Measurements from ENCODE around the gene COL23A1. TPM values are rescaled to one million over a fixed set of nuclear protein-coding genes. Genes with fewer than 3 reads are reported as not detected.

Gene COL23A1
- total and polyA plus RNA-seq, 2 of the 13 experiments (the other 11 are each of a cell fraction or from before 2014, with no cell fraction given): not detected

GRCh38 chr5:178427576-178428197 lies 162.5 kb downstream of the COL23A1 start:
- FAIRE-seq (no peak), ATAC-seq (no peak), DNase-seq (ENCODE audit: low spot score) (no peak)
- Histone ChIP-seq H3K36me3 (replicated peaks in 1 of 2; ENCODE audit: control insufficient read depth in 1 of 2, insufficient read depth in 2 of 2, low read length in 2 of 2) (no peaks in the 10 kb centered on the region), H4K20me1 (ENCODE audit: insufficient read depth, low read length) (no peaks in the 10 kb centered on the region), H3K27ac (ENCODE audit: extremely low read length, insufficient read depth, low read length) (no peak overlapping the region), H3K79me2 (ENCODE audit: insufficient read depth, low read length) (no peaks in the 10 kb centered on the region), H2AFZ (ENCODE audit: low read length) (no peak overlapping the region), H3K9ac (ENCODE audit: insufficient read depth, low read depth, low read length) (no peak overlapping the region), H3K4me2 (ENCODE audit: low read depth, low read length) (no peak overlapping the region), H3K4me1 (ENCODE audit: insufficient read depth, low read length) (0 out of 2 replicates have a peak, but pooled peaks cover 8% of the 10 kb centered on the region), H3K9me3 (ENCODE audit: low read length) (no peaks in the 10 kb centered on the region), H3K27me3 (ENCODE audit: control insufficient read depth in 1 of 2, insufficient read depth in 2 of 2, low read length in 2 of 2) (peaks cover 0 to 16% of the 10 kb centered on the region in 2 experiments; a peak in 2 of 5 replicates), H3K4me3 (replicated peaks in 1 of 3; ENCODE audit: insufficient read depth in 1 of 3, low read depth in 2 of 3, low read length in 3 of 3) (no peak overlapping the region)
- no peak for TF ChIP-seq KLF11 (CRISPR knock-in tag; IDR thresholded peaks at IDR 0.05)
- no peak for TF ChIP-seq ZNF788 (CRISPR knock-in tag; IDR thresholded peaks at IDR 0.05; ENCODE audit: borderline replicate concordance)
- no peak for TF ChIP-seq KDM6A (CRISPR knock-in tag; IDR thresholded peaks at IDR 0.05; ENCODE audit: low read depth)
- no peak for TF ChIP-seq LBX2 (CRISPR knock-in tag; IDR thresholded peaks at IDR 0.05; ENCODE audit: borderline replicate concordance)
- no peak for TF ChIP-seq TBL1XR1 (IDR thresholded peaks at IDR 0.05; ENCODE audit: borderline replicate concordance, low read length, partially characterized antibody)
- no peak for TF ChIP-seq ZNF441 (CRISPR knock-in tag; IDR thresholded peaks at IDR 0.05; ENCODE audit: borderline replicate concordance)
- no peak for TF ChIP-seq ZNF205 (CRISPR knock-in tag; IDR thresholded peaks at IDR 0.05)
- BruUV-seq (replicated peaks): no TSS peak
- in situ Hi-C loops (cut with HindIII; ENCODE audit: extremely low pct_ligation_motif_present, low pct_unique_long_range_greater_than_20kb) (no loop called here), intact Hi-C loops (cut with micrococcal nuclease; ENCODE audit: unreplicated experiment) (no loop called here)
- ChIA-PET CTCF (ENCODE audit: low intra/inter-chr PET ratio, low total read pairs) (no interaction called here), POLR2A (no interaction called here)
- 3% methylated on average over 2 of the region's 4 CpGs for WGBS (ENCODE audit: low lambda C conversion rate)
